HG02885 (cell line): ENCODE results near the gene CIBAR2.

Source experiments
- ATAC-seq: cut with Tn5 transposase; IDR thresholded peaks from one replicate; pipeline ENCODE4 v1.9.1; 2021; ENCODE audit warnings: mild to moderate bottlenecking; ENCODE audit not compliant: unreplicated experiment, poor library complexity

CIBAR2 gene

GRCh38 chr16:85112364-85112763 lies at the start of gene CIBAR2:
Gene CIBAR2 (minus strand): TSS chr16:85112472. CDS start chr16:85112352, 120 bp downstream.
- ATAC-seq, result no peak

- ATAC-seq, result no peak
Observed at GRCh38 chr16:85159179-85159980, 47.1 kb upstream of the CIBAR2 start.

- ATAC-seq, result no peak
Observed at GRCh38 chr16:85158743-85159178, 46.5 kb upstream of the CIBAR2 start.

- no peak for ATAC-seq
Observed at GRCh38 chr16:85157813-85158742, 45.8 kb upstream of the CIBAR2 start.

- ATAC-seq, result no peak
Observed at GRCh38 chr16:85157372-85157771, 45.1 kb upstream of the CIBAR2 start.

GRCh38 chr16:85156869-85157268 lies 44.6 kb upstream of the CIBAR2 start:
- no peak for ATAC-seq

- no peak for ATAC-seq
Observed at GRCh38 chr16:85156440-85156839, 44.2 kb upstream of the CIBAR2 start.

GRCh38 chr16:85153656-85154091 lies 41.4 kb upstream of the CIBAR2 start:
- no peak for ATAC-seq

- ATAC-seq, result no peak
Observed at GRCh38 chr16:85153046-85153445, 40.8 kb upstream of the CIBAR2 start.

GRCh38 chr16:85152414-85153030 lies 40.2 kb upstream of the CIBAR2 start:
- ATAC-seq, result no peak

- peak; percentile 51 for ATAC-seq
Observed at GRCh38 chr16:85151603-85152413, 39.5 kb upstream of the CIBAR2 start.

GRCh38 chr16:85151079-85151602 lies 38.9 kb upstream of the CIBAR2 start:
- ATAC-seq, result no peak

GRCh38 chr16:85150331-85150940 lies 38.2 kb upstream of the CIBAR2 start:
- no peak for ATAC-seq

- no peak for ATAC-seq
Observed at GRCh38 chr16:85149776-85150175, 37.5 kb upstream of the CIBAR2 start.

GRCh38 chr16:85148931-85149330 lies 36.7 kb upstream of the CIBAR2 start:
- no peak for ATAC-seq

GRCh38 chr16:85146922-85147651 lies 34.8 kb upstream of the CIBAR2 start:
- ATAC-seq, result no peak

- no peak for ATAC-seq
Observed at GRCh38 chr16:85146532-85146797, 34.2 kb upstream of the CIBAR2 start.

GRCh38 chr16:85145734-85146531 lies 33.7 kb upstream of the CIBAR2 start:
- no peak for ATAC-seq
